ENCODE data around the gene PCNA. TPM values are rescaled to one million over a fixed set of nuclear protein-coding genes. Genes with fewer than 3 reads are reported as not detected.
"Not testable (repeated sequence)": the region's sequence is repeated elsewhere in the genome, so short reads cannot be mapped to it uniquely, and the experiment has no call there.

Gene PCNA
- total RNA-seq, 2 donors from 2014 or later = 29.3 to 35.4 TPM

- H3K9me3 ChIP-seq (ENCODE audit: control insufficient read depth, low read length, poor library complexity, severe bottlenecking) = no peaks in the 10 kb centered on the region
Measured at GRCh38 chr20:5077761-5078387, 41.9 kb downstream of the PCNA start.

GRCh38 chr20:5076913-5077312 lies 42.8 kb downstream of the PCNA start:
- H3K4me3 Mint-ChIP-seq; H3K9me3 ChIP-seq (ENCODE audit: control insufficient read depth, low read length, poor library complexity, severe bottlenecking); H3K36me3 Mint-ChIP-seq (ENCODE audit: low read depth); H3K27me3 Mint-ChIP-seq; DNase-seq; ATAC-seq: not testable (repeated sequence)
- peak overlapping the region; percentile 97 for H3K27ac Mint-ChIP-seq
- peaks cover 30% of the 10 kb centered on the region for H3K4me1 Mint-ChIP-seq

More at GRCh38 chr20:5077761-5078387, 41.9 kb downstream of the PCNA start:
- Mint-ChIP-seq H3K27ac (peak overlapping the region; percentile 97), H3K4me1 (peaks cover 30% of the 10 kb centered on the region), H3K4me3 (peak overlapping the region; percentile 87), H3K36me3 (ENCODE audit: low read depth) (no peaks in the 10 kb centered on the region), H3K27me3 (no peaks in the 10 kb centered on the region)
- ATAC-seq (peak; percentile 43), DNase-seq (no peak)

- H3K9me3 ChIP-seq (ENCODE audit: control insufficient read depth, low read length, poor library complexity, severe bottlenecking) = no peaks in the 10 kb centered on the region
- Mint-ChIP-seq H3K27ac (peak overlapping the region; percentile 41), H3K36me3 (ENCODE audit: low read depth) (no peaks in the 10 kb centered on the region), H3K4me1 (peaks cover 23% of the 10 kb centered on the region), H3K27me3 (no peaks in the 10 kb centered on the region), H3K4me3 (no peak overlapping the region)
- no peak for ATAC-seq
- no peak for DNase-seq
Measured at GRCh38 chr20:5074232-5074674, 45.5 kb downstream of the PCNA start.

GRCh38 chr20:5073660-5074231 lies 46.0 kb downstream of the PCNA start:
- H3K9me3 ChIP-seq (ENCODE audit: control insufficient read depth, low read length, poor library complexity, severe bottlenecking) = no peaks in the 10 kb centered on the region
- H3K27ac Mint-ChIP-seq = peak overlapping the region; percentile 41
- DNase-seq = no peak
- no peak for ATAC-seq
- H3K36me3 Mint-ChIP-seq (ENCODE audit: low read depth) = no peaks in the 10 kb centered on the region
- no peaks in the 10 kb centered on the region for H3K27me3 Mint-ChIP-seq
- no peak overlapping the region for H3K4me3 Mint-ChIP-seq
- H3K4me1 Mint-ChIP-seq = peaks cover 22% of the 10 kb centered on the region

GRCh38 chr20:5072756-5073659 lies 46.8 kb downstream of the PCNA start:
- no peak overlapping the region for H3K4me3 Mint-ChIP-seq
- ATAC-seq = no peak
- H3K27me3 Mint-ChIP-seq = no peaks in the 10 kb centered on the region
- no peak for DNase-seq
- no peaks in the 10 kb centered on the region for H3K9me3 ChIP-seq (ENCODE audit: control insufficient read depth, low read length, poor library complexity, severe bottlenecking)
- H3K27ac Mint-ChIP-seq = peak overlapping the region; percentile 34
- H3K36me3 Mint-ChIP-seq (ENCODE audit: low read depth) = no peaks in the 10 kb centered on the region
- H3K4me1 Mint-ChIP-seq = peaks cover 16% of the 10 kb centered on the region

- H3K4me1 Mint-ChIP-seq; DNase-seq; H3K4me3 Mint-ChIP-seq; H3K27me3 Mint-ChIP-seq; ATAC-seq; H3K9me3 ChIP-seq (ENCODE audit: control insufficient read depth, low read length, poor library complexity, severe bottlenecking); H3K36me3 Mint-ChIP-seq (ENCODE audit: low read depth); H3K27ac Mint-ChIP-seq: not testable (repeated sequence)
Measured at GRCh38 chr20:5071942-5072341, 47.8 kb downstream of the PCNA start.

GRCh38 chr20:5070570-5070969 lies 49.2 kb downstream of the PCNA start:
- peaks cover 10% of the 10 kb centered on the region for H3K4me1 Mint-ChIP-seq
- DNase-seq (no peak), ATAC-seq (no peak)
- H3K9me3 ChIP-seq (ENCODE audit: control insufficient read depth, low read length, poor library complexity, severe bottlenecking) = no peaks in the 10 kb centered on the region
- H3K27ac Mint-ChIP-seq = no peak overlapping the region
- no peak overlapping the region for H3K4me3 Mint-ChIP-seq
- H3K36me3 Mint-ChIP-seq (ENCODE audit: low read depth) = no peaks in the 10 kb centered on the region
- no peaks in the 10 kb centered on the region for H3K27me3 Mint-ChIP-seq

- no peak overlapping the region for H3K4me3 Mint-ChIP-seq
- H3K36me3 Mint-ChIP-seq (ENCODE audit: low read depth) = no peaks in the 10 kb centered on the region
Measured at GRCh38 chr20:5070081-5070480, 49.7 kb downstream of the PCNA start.

GRCh38 chr20:5069141-5069806 lies 50.5 kb downstream of the PCNA start:
- Mint-ChIP-seq H3K36me3 (ENCODE audit: low read depth) (no peaks in the 10 kb centered on the region), H3K4me3 (no peak overlapping the region), H3K4me1 (peaks cover 8% of the 10 kb centered on the region), H3K27me3 (no peaks in the 10 kb centered on the region), H3K27ac (no peak overlapping the region)
- ATAC-seq = no peak
- no peaks in the 10 kb centered on the region for H3K9me3 ChIP-seq (ENCODE audit: control insufficient read depth, low read length, poor library complexity, severe bottlenecking)
- DNase-seq = no peak

More at GRCh38 chr20:5070081-5070480, 49.7 kb downstream of the PCNA start:
- Mint-ChIP-seq H3K27me3 (no peaks in the 10 kb centered on the region), H3K4me1 (peaks cover 10% of the 10 kb centered on the region), H3K27ac (no peak overlapping the region)
- DNase-seq (no peak), ATAC-seq (no peak)
- no peaks in the 10 kb centered on the region for H3K9me3 ChIP-seq (ENCODE audit: control insufficient read depth, low read length, poor library complexity, severe bottlenecking)

GRCh38 chr20:5067877-5068645 lies 51.7 kb downstream of the PCNA start:
- no peak overlapping the region for H3K4me3 Mint-ChIP-seq
- ATAC-seq (no peak), DNase-seq (no peak)
- H3K27me3 Mint-ChIP-seq = no peaks in the 10 kb centered on the region
- no peaks in the 10 kb centered on the region for H3K9me3 ChIP-seq (ENCODE audit: control insufficient read depth, low read length, poor library complexity, severe bottlenecking)
- no peak overlapping the region for H3K27ac Mint-ChIP-seq
- H3K36me3 Mint-ChIP-seq (ENCODE audit: low read depth) = peaks cover 2% of the 10 kb centered on the region
- peaks cover 7% of the 10 kb centered on the region for H3K4me1 Mint-ChIP-seq

- DNase-seq (no peak), ATAC-seq (peak; percentile 61)
- H3K27ac Mint-ChIP-seq = peak overlapping the region; percentile 37
- no peaks in the 10 kb centered on the region for H3K9me3 ChIP-seq (ENCODE audit: control insufficient read depth, low read length, poor library complexity, severe bottlenecking)
- peaks cover 2% of the 10 kb centered on the region for H3K36me3 Mint-ChIP-seq (ENCODE audit: low read depth)
- H3K4me1 Mint-ChIP-seq = peaks cover 10% of the 10 kb centered on the region
- no peak overlapping the region for H3K4me3 Mint-ChIP-seq
- H3K27me3 Mint-ChIP-seq = no peaks in the 10 kb centered on the region
Measured at GRCh38 chr20:5065879-5066383, 53.8 kb downstream of the PCNA start.

GRCh38 chr20:5065166-5065878 lies 54.4 kb downstream of the PCNA start:
- ATAC-seq (peak; percentile 12), DNase-seq (no peak)
- peaks cover 2% of the 10 kb centered on the region for H3K36me3 Mint-ChIP-seq (ENCODE audit: low read depth)
- no peak overlapping the region for H3K4me3 Mint-ChIP-seq
- no peaks in the 10 kb centered on the region for H3K27me3 Mint-ChIP-seq
- H3K4me1 Mint-ChIP-seq = peaks cover 10% of the 10 kb centered on the region
- no peaks in the 10 kb centered on the region for H3K9me3 ChIP-seq (ENCODE audit: control insufficient read depth, low read length, poor library complexity, severe bottlenecking)
- H3K27ac Mint-ChIP-seq = peak overlapping the region; percentile 37

Data from T-helper 17 cell (primary cell).